ENCODE data around the gene NLGN1. TPM values are rescaled to one million over a fixed set of nuclear protein-coding genes. Genes with fewer than 3 reads are reported as not detected.
"Not testable (repeated sequence)": the region's sequence is repeated elsewhere in the genome, so short reads cannot be mapped to it uniquely, and the experiment has no call there.

Gene NLGN1
- total RNA-seq, 1 donor from 2014 or later, result 34.8 TPM

DNA sequence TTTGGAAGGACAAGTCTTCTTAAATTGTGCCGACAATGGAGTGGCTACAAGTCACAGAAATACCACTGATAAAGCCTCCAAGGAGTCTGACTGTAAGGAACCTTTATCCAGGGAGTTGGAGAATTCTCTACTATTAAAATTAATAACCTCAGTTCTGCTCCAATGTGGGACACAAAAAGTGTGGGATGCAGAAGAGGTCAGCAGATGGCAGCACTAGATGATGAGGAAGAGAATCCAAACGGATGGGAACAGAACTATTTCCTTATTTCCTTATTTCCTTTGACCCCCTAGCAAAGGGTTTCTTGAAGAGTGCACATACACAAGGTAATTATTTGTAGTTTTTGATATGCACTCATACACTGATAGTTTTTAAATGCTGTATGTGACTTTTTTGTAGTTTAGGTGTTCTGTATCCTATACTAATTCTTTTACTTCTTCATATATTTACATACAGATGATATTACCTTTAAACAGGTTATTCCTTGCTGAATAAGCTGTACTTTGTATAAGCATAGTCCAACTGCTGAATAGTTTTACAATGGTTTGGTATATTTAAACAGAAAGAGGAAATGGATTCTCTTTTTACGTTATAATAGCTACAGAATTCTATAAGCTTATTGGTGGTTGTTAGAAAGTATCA lies 25.6 kb upstream of the NLGN1 start:
- Histone ChIP-seq H4K20me1 (ENCODE audit: low read depth) (no peaks in the 10 kb centered on the region), H3K36me3 (no peaks in the 10 kb centered on the region), H3F3A (ENCODE audit: low read depth) (no peaks in the 10 kb centered on the region), H3K9me3 (ENCODE audit: low read depth) (no peaks in the 10 kb centered on the region), H3K79me2 (ENCODE audit: low read depth) (no peaks in the 10 kb centered on the region), H3K27me3 (no peaks in the 10 kb centered on the region), H3K27ac (no peak overlapping the region), H2AFZ (replicated peaks) (no peak overlapping the region), H3K4me3 (no peak overlapping the region), H3K4me2 (no peak overlapping the region), H3K4me1 (no peaks in the 10 kb centered on the region), H3K9ac (no peak overlapping the region)
- H3K36me3 Mint-ChIP-seq, result no peaks in the 10 kb centered on the region
- H3K27me3 Mint-ChIP-seq (ENCODE audit: insufficient read depth, low read depth), result peaks cover 2% of the 10 kb centered on the region
- TF ChIP-seq, protein P1, sequence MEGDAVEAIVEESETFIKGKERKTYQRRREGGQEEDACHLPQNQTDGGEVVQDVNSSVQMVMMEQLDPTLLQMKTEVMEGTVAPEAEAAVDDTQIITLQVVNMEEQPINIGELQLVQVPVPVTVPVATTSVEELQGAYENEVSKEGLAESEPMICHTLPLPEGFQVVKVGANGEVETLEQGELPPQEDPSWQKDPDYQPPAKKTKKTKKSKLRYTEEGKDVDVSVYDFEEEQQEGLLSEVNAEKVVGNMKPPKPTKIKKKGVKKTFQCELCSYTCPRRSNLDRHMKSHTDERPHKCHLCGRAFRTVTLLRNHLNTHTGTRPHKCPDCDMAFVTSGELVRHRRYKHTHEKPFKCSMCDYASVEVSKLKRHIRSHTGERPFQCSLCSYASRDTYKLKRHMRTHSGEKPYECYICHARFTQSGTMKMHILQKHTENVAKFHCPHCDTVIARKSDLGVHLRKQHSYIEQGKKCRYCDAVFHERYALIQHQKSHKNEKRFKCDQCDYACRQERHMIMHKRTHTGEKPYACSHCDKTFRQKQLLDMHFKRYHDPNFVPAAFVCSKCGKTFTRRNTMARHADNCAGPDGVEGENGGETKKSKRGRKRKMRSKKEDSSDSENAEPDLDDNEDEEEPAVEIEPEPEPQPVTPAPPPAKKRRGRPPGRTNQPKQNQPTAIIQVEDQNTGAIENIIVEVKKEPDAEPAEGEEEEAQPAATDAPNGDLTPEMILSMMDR (IDR thresholded peaks at IDR 0.05), result peak; percentile 72
- TF ChIP-seq EZH2phosphoT487 (IDR thresholded peaks at IDR 0.05) (no peak), EZH2 (IDR thresholded peaks at IDR 0.05) (no peak)
- no peak overlapping the region for H3K27ac Mint-ChIP-seq
- peak; percentile 33 for DNase-seq (ENCODE audit: low spot score)
- H3K4me3 Mint-ChIP-seq, result no peak overlapping the region
- H3K9me3 Mint-ChIP-seq, result no peaks in the 10 kb centered on the region
- no peaks in the 10 kb centered on the region for H3K4me1 Mint-ChIP-seq

DNA sequence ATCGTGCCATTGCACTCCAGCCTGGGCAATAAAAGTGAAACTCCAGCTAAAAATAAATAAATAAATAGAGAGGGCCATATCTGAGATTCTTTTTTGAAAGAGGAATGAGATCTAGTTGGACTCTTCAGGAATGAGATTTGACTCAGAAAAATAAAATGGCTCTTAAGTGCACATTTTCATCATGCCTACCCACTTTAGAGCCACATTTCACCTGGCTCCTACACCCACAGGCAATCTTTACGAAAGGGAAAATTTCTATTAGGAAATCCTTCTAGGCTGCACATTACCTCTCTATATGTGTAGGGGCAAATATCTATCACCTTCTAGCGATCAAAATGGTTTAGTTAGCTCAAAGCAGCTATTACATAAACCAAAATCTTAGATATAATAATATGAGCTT lies 16.9 kb upstream of the NLGN1 start:
- no peak for DNase-seq (ENCODE audit: low spot score)
- peaks cover 8% of the 10 kb centered on the region for H3K9me3 Mint-ChIP-seq
- no peak overlapping the region for H3K27ac Mint-ChIP-seq
- H3K27me3 ChIP-seq, result no peaks in the 10 kb centered on the region
- no peak overlapping the region for H3K9ac ChIP-seq
- peaks cover 2% of the 10 kb centered on the region for H3K27me3 Mint-ChIP-seq (ENCODE audit: insufficient read depth, low read depth)
- H3K79me2 ChIP-seq (ENCODE audit: low read depth), result no peaks in the 10 kb centered on the region
- TF ChIP-seq, protein P1 (IDR thresholded peaks at IDR 0.05), result no peak
- TF ChIP-seq EZH2phosphoT487 (IDR thresholded peaks at IDR 0.05) (no peak), EZH2 (IDR thresholded peaks at IDR 0.05) (no peak)
- H4K20me1 ChIP-seq (ENCODE audit: low read depth), result no peaks in the 10 kb centered on the region
- H3K4me3 ChIP-seq, result no peak overlapping the region
- H3K4me3 Mint-ChIP-seq, result no peak overlapping the region
- H3K27ac ChIP-seq, result no peak overlapping the region
- H3K4me1 Mint-ChIP-seq, result no peaks in the 10 kb centered on the region
- no peaks in the 10 kb centered on the region for H3F3A ChIP-seq (ENCODE audit: low read depth)
- H3K9me3 ChIP-seq (ENCODE audit: low read depth), result no peaks in the 10 kb centered on the region
- H3K4me2 ChIP-seq, result no peak overlapping the region
- no peaks in the 10 kb centered on the region for H3K36me3 ChIP-seq
- H3K4me1 ChIP-seq, result no peaks in the 10 kb centered on the region
- H3K36me3 Mint-ChIP-seq, result no peaks in the 10 kb centered on the region
- no peak overlapping the region for H2AFZ ChIP-seq (replicated peaks)

DNA sequence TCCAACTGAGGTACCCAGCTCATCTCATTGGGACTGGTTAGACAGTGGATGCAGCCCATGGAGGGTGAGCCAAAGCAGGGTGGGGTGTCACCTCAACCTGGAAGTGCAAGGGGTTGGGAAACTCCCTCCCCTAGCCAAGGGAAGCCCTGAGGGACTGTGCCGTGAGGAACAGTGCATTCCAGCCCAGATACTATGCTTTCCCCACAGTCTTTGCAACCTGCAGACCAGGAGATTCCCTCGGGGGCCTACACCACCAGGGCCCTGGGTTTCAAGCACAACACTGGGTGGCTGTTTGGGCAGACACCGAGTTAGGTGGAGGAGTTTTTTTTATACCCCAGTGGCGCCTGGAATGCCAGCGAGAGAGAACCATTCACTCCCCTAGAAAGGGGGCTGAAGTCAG lies 15.6 kb upstream of the NLGN1 start:
- not testable (repeated sequence) for H2AFZ ChIP-seq (replicated peaks); H3K36me3 ChIP-seq; H4K20me1 ChIP-seq (ENCODE audit: low read depth); H3K27ac Mint-ChIP-seq; H3K9ac ChIP-seq; H3K4me1 Mint-ChIP-seq; H3K9me3 ChIP-seq (ENCODE audit: low read depth); H3K36me3 Mint-ChIP-seq; H3K4me3 ChIP-seq; H3K4me3 Mint-ChIP-seq; H3F3A ChIP-seq (ENCODE audit: low read depth); H3K4me2 ChIP-seq; H3K27me3 Mint-ChIP-seq (ENCODE audit: insufficient read depth, low read depth); H3K27me3 ChIP-seq; H3K4me1 ChIP-seq; H3K79me2 ChIP-seq (ENCODE audit: low read depth); H3K27ac ChIP-seq; DNase-seq (ENCODE audit: low spot score)
- H3K9me3 Mint-ChIP-seq, result peaks cover 18% of the 10 kb centered on the region

DNA sequence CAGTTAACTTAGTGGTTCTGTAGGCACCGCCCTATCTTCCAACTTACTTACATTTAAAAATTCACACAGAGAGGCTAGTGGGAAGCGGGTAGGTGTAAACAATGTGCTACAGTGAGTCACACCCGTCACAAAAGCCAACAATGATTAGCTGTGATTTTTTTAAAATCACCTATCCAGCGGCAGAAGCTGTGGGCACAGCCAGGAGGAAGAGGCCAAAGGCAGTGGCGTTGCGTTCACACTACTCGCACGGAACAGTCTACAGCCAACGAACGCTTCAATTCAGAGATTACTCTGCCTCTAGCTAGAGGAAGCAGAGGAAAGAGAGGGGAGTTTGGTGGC lies 2.5 kb upstream of the NLGN1 start:
- DNase-seq (ENCODE audit: low spot score), result no peak
- Histone ChIP-seq H3K36me3 (no peaks in the 10 kb centered on the region), H3K27ac (no peak overlapping the region), H3K79me2 (ENCODE audit: low read depth) (peaks cover 8% of the 10 kb centered on the region), H3F3A (ENCODE audit: low read depth) (peaks cover 41% of the 10 kb centered on the region), H3K9me3 (ENCODE audit: low read depth) (no peaks in the 10 kb centered on the region), H3K4me3 (peak overlapping the region; percentile 79), H3K9ac (no peak overlapping the region), H4K20me1 (ENCODE audit: low read depth) (no peaks in the 10 kb centered on the region), H3K27me3 (peaks cover 34% of the 10 kb centered on the region), H3K4me2 (peak overlapping the region; percentile 84), H3K4me1 (peaks cover 19% of the 10 kb centered on the region), H2AFZ (replicated peaks) (peak overlapping the region; percentile 81)
- peaks cover 6% of the 10 kb centered on the region for H3K27me3 Mint-ChIP-seq (ENCODE audit: insufficient read depth, low read depth)
- no peaks in the 10 kb centered on the region for H3K36me3 Mint-ChIP-seq
- H3K27ac Mint-ChIP-seq, result peak overlapping the region; percentile 91
- H3K4me3 Mint-ChIP-seq, result peak overlapping the region; percentile 97
- no peaks in the 10 kb centered on the region for H3K9me3 Mint-ChIP-seq
- H3K4me1 Mint-ChIP-seq, result peaks cover 13% of the 10 kb centered on the region
- TF ChIP-seq, protein P1 (IDR thresholded peaks at IDR 0.05), result no peak
- TF ChIP-seq EZH2phosphoT487 (IDR thresholded peaks at IDR 0.05), result no peak
- no peak for TF ChIP-seq EZH2 (IDR thresholded peaks at IDR 0.05)
